T-helper 2 cell treated with Interferon-gamma antibody and Interleukin-4, amounts not matched to agents 5 μg/mL and 100 μg/mL, for 36 hours (primary cell): ENCODE data around the gene RRAGB.
"Not testable (repeated sequence)": the region's sequence is repeated elsewhere in the genome, so short reads cannot be mapped to it uniquely, and the experiment has no call there.

Source experiments
- DNase-seq: peaks from one replicate; pipeline ENCODE4 v3.0.0; 2021; ENCODE audit warnings: low spot score
- H3K27ac Mint-ChIP-seq: one replicate; pipeline ENCODE4 v1.8.0; 2021; ENCODE audit warnings: mild to moderate bottlenecking, mixed read lengths
- H3K27me3 Mint-ChIP-seq: one replicate; pipeline ENCODE4 v1.8.0; 2021; ENCODE audit warnings: low read depth, mixed read lengths
- H3K36me3 Mint-ChIP-seq: one replicate; pipeline ENCODE4 v1.8.0; 2021; ENCODE audit warnings: low read depth, mixed read lengths
- H3K4me1 Mint-ChIP-seq: one replicate; pipeline ENCODE4 v1.8.0; 2021; ENCODE audit warnings: low read depth, mixed read lengths
- H3K4me3 Mint-ChIP-seq: one replicate; pipeline ENCODE4 v1.8.0; 2022; ENCODE audit warnings: mild to moderate bottlenecking, moderate library complexity, mixed read lengths
- H3K9me3 Mint-ChIP-seq: one replicate; pipeline ENCODE4 v1.8.0; 2021; ENCODE audit warnings: mixed read lengths

The RRAGB gene

GRCh38 chrX:55731826-55732225 is 14.3 kb downstream of the RRAGB start:
- peaks cover 44% of the 10 kb centered on the region for H3K36me3 Mint-ChIP-seq
- no peaks in the 10 kb centered on the region for H3K9me3 Mint-ChIP-seq
- no peak overlapping the region for H3K4me3 Mint-ChIP-seq
- H3K27me3 Mint-ChIP-seq: no peaks in the 10 kb centered on the region
- DNase-seq: no peak
- no peak overlapping the region for H3K27ac Mint-ChIP-seq
- H3K4me1 Mint-ChIP-seq: no peaks in the 10 kb centered on the region

GRCh38 chrX:55738969-55739368 is 21.4 kb downstream of the RRAGB start:
- H3K27ac Mint-ChIP-seq: no peak overlapping the region
- H3K9me3 Mint-ChIP-seq: no peaks in the 10 kb centered on the region
- H3K36me3 Mint-ChIP-seq: peaks cover 38% of the 10 kb centered on the region
- no peaks in the 10 kb centered on the region for H3K27me3 Mint-ChIP-seq
- no peak overlapping the region for H3K4me3 Mint-ChIP-seq
- DNase-seq: no peak
- no peaks in the 10 kb centered on the region for H3K4me1 Mint-ChIP-seq

- Mint-ChIP-seq H3K36me3 (peaks cover 32% of the 10 kb centered on the region), H3K4me1 (no peaks in the 10 kb centered on the region), H3K9me3 (no peaks in the 10 kb centered on the region), H3K27ac (no peak overlapping the region), H3K4me3 (no peak overlapping the region), H3K27me3 (no peaks in the 10 kb centered on the region)
- no peak for DNase-seq
Observed at GRCh38 chrX:55742649-55743048, 25.1 kb downstream of the RRAGB start.

- peaks cover 15% of the 10 kb centered on the region for H3K36me3 Mint-ChIP-seq
- not testable (repeated sequence) for H3K4me1 Mint-ChIP-seq, H3K4me3 Mint-ChIP-seq
Observed at GRCh38 chrX:55748463-55748862, 30.9 kb downstream of the RRAGB start.

GRCh38 chrX:55750256-55750655 is 32.7 kb downstream of the RRAGB start:
- Mint-ChIP-seq H3K4me1 (no peaks in the 10 kb centered on the region), H3K27me3 (no peaks in the 10 kb centered on the region), H3K4me3 (no peak overlapping the region), H3K36me3 (peaks cover 10% of the 10 kb centered on the region), H3K27ac (no peak overlapping the region), H3K9me3 (no peaks in the 10 kb centered on the region)
- no peak for DNase-seq

More at GRCh38 chrX:55748463-55748862, 30.9 kb downstream of the RRAGB start:
- H3K27me3 Mint-ChIP-seq, DNase-seq, H3K27ac Mint-ChIP-seq, H3K9me3 Mint-ChIP-seq: not testable (repeated sequence)

- Mint-ChIP-seq H3K4me3 (no peak overlapping the region), H3K4me1 (no peaks in the 10 kb centered on the region), H3K9me3 (no peaks in the 10 kb centered on the region), H3K27ac (no peak overlapping the region), H3K36me3 (peaks cover 15% of the 10 kb centered on the region), H3K27me3 (no peaks in the 10 kb centered on the region)
- DNase-seq: no peak
Observed at GRCh38 chrX:55754861-55755294, 37.3 kb downstream of the RRAGB start.

GRCh38 chrX:55758033-55758432 is 40.5 kb downstream of the RRAGB start:
- no peaks in the 10 kb centered on the region for H3K9me3 Mint-ChIP-seq
- H3K27me3 Mint-ChIP-seq: no peaks in the 10 kb centered on the region
- no peaks in the 10 kb centered on the region for H3K4me1 Mint-ChIP-seq
- DNase-seq: no peak
- H3K4me3 Mint-ChIP-seq: no peak overlapping the region
- peaks cover 23% of the 10 kb centered on the region for H3K36me3 Mint-ChIP-seq
- no peak overlapping the region for H3K27ac Mint-ChIP-seq

- Mint-ChIP-seq H3K4me3 (no peak overlapping the region), H3K27ac (no peak overlapping the region), H3K9me3 (no peaks in the 10 kb centered on the region), H3K4me1 (no peaks in the 10 kb centered on the region), H3K27me3 (no peaks in the 10 kb centered on the region), H3K36me3 (peaks cover 23% of the 10 kb centered on the region)
- no peak for DNase-seq
Observed at GRCh38 chrX:55759478-55759877, 41.9 kb downstream of the RRAGB start.

GRCh38 chrX:55767100-55767499 is 49.6 kb downstream of the RRAGB start:
- Mint-ChIP-seq H3K4me3 (no peak overlapping the region), H3K27me3 (no peaks in the 10 kb centered on the region), H3K27ac (no peak overlapping the region), H3K9me3 (no peaks in the 10 kb centered on the region), H3K36me3 (peaks cover 11% of the 10 kb centered on the region), H3K4me1 (no peaks in the 10 kb centered on the region)
- DNase-seq: no peak

GRCh38 chrX:55774419-55774818 is 56.9 kb downstream of the RRAGB start:
- H3K27me3 Mint-ChIP-seq, H3K4me3 Mint-ChIP-seq, H3K4me1 Mint-ChIP-seq, DNase-seq, H3K27ac Mint-ChIP-seq, H3K9me3 Mint-ChIP-seq: not testable (repeated sequence)
- peaks cover 13% of the 10 kb centered on the region for H3K36me3 Mint-ChIP-seq

GRCh38 chrX:55777596-55777995 is 60.0 kb downstream of the RRAGB start:
- Mint-ChIP-seq H3K27me3 (no peaks in the 10 kb centered on the region), H3K9me3 (peaks cover 3% of the 10 kb centered on the region), H3K4me1 (no peaks in the 10 kb centered on the region), H3K4me3 (no peak overlapping the region), H3K27ac (no peak overlapping the region), H3K36me3 (peaks cover 4% of the 10 kb centered on the region)
- no peak for DNase-seq

GRCh38 chrX:55778322-55778721 is 60.8 kb downstream of the RRAGB start:
- no peak overlapping the region for H3K4me3 Mint-ChIP-seq
- no peaks in the 10 kb centered on the region for H3K4me1 Mint-ChIP-seq

GRCh38 chrX:55783723-55784122 is 66.2 kb downstream of the RRAGB start:
- Mint-ChIP-seq H3K36me3 (no peaks in the 10 kb centered on the region), H3K27ac (no peak overlapping the region), H3K4me3 (no peak overlapping the region), H3K9me3 (peaks cover 7% of the 10 kb centered on the region), H3K4me1 (no peaks in the 10 kb centered on the region), H3K27me3 (no peaks in the 10 kb centered on the region)
- DNase-seq: no peak

More at GRCh38 chrX:55778322-55778721, 60.8 kb downstream of the RRAGB start:
- H3K36me3 Mint-ChIP-seq: peaks cover 3% of the 10 kb centered on the region
- H3K9me3 Mint-ChIP-seq: peaks cover 3% of the 10 kb centered on the region
- no peak for DNase-seq
- no peak overlapping the region for H3K27ac Mint-ChIP-seq
- no peaks in the 10 kb centered on the region for H3K27me3 Mint-ChIP-seq

GRCh38 chrX:55787063-55787462 is 69.5 kb downstream of the RRAGB start:
- no peak overlapping the region for H3K4me3 Mint-ChIP-seq
- H3K4me1 Mint-ChIP-seq: no peaks in the 10 kb centered on the region
- DNase-seq: no peak
- no peaks in the 10 kb centered on the region for H3K36me3 Mint-ChIP-seq
- H3K27ac Mint-ChIP-seq: no peak overlapping the region
- no peaks in the 10 kb centered on the region for H3K27me3 Mint-ChIP-seq
- peaks cover 4% of the 10 kb centered on the region for H3K9me3 Mint-ChIP-seq

GRCh38 chrX:55787727-55788126 is 70.2 kb downstream of the RRAGB start:
- DNase-seq: no peak
- Mint-ChIP-seq H3K9me3 (peaks cover 4% of the 10 kb centered on the region), H3K27me3 (no peaks in the 10 kb centered on the region), H3K36me3 (no peaks in the 10 kb centered on the region), H3K4me3 (no peak overlapping the region), H3K27ac (no peak overlapping the region), H3K4me1 (no peaks in the 10 kb centered on the region)
